NCI-H2107 (cell line): ENCODE measurements around the gene PANX3.
"Not testable (repeated sequence)": the region's sequence is repeated elsewhere in the genome, so short reads cannot be mapped to it uniquely, and the experiment has no call there.

Experiments used
- DNase-seq: peaks from one replicate; lab custom pipeline; 2025; lab: John Stamatoyannopoulos, UW

Gene PANX3, protein sequence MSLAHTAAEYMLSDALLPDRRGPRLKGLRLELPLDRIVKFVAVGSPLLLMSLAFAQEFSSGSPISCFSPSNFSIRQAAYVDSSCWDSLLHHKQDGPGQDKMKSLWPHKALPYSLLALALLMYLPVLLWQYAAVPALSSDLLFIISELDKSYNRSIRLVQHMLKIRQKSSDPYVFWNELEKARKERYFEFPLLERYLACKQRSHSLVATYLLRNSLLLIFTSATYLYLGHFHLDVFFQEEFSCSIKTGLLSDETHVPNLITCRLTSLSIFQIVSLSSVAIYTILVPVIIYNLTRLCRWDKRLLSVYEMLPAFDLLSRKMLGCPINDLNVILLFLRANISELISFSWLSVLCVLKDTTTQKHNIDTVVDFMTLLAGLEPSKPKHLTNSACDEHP

DNA sequence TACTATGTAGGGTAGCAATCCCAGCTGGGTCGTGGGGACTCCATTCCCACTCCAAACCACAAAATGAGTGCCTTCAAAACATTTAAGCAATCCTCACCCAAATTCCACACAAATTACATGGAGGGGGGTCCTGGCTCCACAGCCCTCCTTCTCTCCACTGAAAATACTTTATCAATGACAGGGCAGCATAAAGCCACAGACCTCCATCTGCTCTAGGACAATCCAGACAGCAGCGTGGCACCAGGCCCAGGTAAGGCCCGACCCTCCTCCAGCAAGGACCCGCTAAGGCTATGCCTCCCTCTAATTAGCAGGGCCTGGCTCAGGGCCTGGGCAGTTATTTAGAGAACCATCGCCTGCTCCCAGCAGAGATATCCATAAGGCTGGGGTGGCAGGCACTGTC is at the start of gene PANX3:
TSS of gene PANX3 (plus strand) at position 365 of the 400 bp plus-strand sequence. CDS start 129 bp downstream, outside the sequence.
- no peak for DNase-seq

DNA sequence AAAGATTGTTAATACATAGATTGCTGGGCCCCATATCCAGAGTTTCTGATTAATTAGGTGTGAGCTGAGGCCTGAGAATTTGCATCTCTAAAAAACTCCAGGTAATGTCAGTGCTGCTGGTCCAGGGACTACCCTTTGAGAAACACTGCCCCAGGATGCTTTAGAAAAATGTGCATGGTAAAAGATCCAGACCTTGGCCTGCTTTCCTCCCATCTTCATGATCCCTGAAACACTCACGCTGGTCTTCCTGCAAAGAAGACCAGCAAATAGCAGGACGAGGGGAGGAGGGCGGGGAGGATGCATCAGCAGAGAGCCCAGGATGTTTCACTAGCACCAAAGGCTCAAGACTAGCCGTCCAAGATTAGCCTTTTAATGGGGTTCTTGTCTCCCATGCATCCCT is 41.5 kb upstream of the PANX3 start, which contains the start of gene OR8A1:
TSS of gene OR8A1 (plus strand) at position 301 of the 400 bp plus-strand sequence. CDS start 123 bp downstream, outside the sequence.
- no peak for DNase-seq

DNA sequence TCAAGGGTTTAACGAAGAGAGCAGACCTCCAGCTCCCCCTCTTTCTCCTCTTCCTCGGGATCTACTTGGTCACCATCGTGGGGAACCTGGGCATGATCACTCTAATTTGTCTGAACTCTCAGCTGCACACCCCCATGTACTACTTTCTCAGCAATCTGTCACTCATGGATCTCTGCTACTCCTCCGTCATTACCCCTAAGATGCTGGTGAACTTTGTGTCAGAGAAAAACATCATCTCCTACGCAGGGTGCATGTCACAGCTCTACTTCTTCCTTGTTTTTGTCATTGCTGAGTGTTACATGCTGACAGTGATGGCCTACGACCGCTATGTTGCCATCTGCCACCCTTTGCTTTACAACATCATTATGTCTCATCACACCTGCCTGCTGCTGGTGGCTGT is 41.1 kb upstream of the PANX3 start:
- no peak for DNase-seq

GRCh38 chr11:124577716-124578427 is 33.4 kb upstream of the PANX3 start:
- DNase-seq: no peak

DNA sequence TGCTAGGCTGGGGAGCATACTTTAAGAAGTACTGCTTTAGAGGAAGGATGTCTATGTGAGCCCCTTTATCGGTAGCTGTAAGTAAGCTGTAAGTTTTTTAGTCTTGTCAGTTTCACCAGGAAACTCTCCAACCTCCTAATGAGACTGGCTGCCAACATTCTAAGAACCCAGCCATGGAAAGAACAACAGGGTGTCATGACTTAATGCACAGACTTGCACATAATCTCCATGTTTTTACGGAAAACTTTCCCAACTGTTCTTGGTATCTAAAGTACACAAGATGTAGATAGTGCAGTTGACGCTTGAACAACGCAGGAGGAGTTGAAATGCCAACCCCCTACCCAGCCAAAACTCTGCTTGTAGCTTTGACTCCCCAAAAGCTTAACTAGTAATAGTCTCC is 32.5 kb upstream of the PANX3 start:
- DNase-seq: no peak

DNA sequence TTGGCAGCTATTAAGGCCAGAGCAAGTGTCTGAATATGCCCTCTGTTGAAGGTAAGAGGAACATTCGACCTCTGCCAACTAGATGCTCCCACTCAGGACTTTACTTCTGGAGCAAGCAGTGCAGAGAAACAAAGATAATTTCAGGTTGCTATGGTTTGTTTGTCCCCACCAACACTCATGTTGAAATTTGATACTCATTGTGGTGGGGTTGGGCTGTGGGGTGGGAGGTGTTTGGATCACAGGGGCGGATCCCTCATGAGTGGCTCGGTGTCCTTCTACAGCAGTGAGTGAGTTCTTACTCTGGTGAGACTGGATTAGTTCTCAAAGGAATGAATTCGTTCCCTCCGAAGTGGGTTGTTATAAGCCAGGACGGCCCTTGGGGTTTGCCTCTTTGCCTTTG is 29.4 kb upstream of the PANX3 start:
- DNase-seq: no peak

DNA sequence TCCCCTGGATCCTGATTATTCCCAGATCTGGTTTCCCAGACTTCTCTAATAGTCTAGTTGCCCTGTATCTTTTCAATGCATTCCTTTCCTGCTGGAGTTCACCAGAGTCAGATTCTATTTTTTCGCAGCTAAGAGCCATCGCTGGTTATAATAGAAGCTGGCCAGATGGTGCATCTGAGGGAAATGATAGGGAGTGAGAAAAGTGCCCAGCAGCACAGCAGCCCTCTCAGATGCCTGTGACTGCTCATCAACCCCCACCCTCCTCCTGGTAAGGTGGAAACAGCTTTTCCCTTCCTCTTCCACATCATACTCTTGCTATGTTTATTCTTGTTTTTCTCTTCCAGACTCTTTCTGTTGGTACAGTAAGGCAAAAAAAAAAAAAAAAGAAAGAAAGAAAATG is 28.7 kb upstream of the PANX3 start:
- no peak for DNase-seq

DNA sequence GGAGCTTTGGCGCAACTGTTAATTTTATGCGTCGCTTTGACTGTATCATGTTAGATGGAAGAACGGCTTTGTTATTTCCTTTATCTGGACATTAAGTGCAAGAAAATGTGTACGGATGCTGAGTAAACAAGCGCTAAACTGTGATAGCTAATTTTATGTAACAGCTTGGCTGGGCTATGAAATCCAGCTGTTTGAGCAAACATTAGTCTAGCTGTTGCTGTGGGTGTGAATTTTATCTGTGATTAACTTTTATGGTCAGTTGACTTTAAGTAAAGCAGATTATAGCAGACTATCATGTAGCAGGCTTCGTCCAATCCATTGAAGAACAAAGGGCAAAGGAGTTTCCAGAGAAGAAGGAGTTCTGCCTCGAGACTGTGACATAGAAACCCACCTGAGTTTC is 27.4 kb upstream of the PANX3 start:
- DNase-seq: no peak

- no peak for DNase-seq
Observed at GRCh38 chr11:124584681-124585372, 26.4 kb upstream of the PANX3 start.

DNA sequence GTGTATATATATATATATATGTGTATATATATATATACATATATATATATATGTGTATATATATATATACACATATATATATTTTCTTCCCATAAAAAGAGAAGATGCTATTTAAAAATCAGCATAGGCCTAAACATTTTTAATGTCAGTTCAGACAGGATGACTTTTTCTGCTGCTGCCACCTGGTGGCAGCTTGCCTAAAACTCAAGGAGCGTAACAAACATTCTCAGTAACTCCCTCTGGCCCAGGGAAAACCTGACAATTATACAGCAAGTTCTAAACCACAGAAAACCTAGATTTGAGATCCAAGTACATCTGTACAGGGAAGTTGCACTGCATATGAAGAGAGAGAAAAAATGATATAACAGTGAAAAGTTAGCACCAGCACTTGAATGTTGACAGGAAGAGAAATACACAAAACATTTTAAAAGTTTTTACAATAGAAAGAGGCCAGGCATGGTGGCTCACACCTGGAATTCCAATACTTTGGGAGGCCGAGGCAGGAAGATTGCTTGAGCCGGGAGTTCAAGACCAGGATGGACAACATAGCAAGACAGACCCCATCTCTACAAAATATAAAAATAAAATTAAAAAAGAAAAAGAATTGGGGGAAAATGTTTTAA is 24.9 kb upstream of the PANX3 start:
- DNase-seq: no peak

GRCh38 chr11:124591430-124591829 is 19.8 kb upstream of the PANX3 start:
- no peak for DNase-seq

DNA sequence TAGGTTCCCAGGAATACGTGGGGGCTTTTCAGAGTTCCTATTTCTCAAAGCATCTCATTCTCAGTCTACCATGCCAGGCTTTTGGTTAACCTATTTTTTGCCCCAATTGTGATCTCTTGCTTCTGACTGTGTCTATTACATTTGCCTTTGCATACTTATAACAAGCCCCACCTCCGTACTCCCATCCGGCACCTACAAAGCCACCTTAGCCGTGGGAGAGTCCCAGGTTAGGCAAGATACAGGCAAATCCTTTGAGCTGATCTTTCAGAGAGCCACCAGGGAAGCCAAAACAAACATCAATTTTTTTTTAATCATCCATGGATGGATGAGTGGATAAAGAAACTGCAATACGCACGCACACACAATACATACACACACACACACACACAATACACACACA is 18.6 kb upstream of the PANX3 start:
- no peak for DNase-seq

DNA sequence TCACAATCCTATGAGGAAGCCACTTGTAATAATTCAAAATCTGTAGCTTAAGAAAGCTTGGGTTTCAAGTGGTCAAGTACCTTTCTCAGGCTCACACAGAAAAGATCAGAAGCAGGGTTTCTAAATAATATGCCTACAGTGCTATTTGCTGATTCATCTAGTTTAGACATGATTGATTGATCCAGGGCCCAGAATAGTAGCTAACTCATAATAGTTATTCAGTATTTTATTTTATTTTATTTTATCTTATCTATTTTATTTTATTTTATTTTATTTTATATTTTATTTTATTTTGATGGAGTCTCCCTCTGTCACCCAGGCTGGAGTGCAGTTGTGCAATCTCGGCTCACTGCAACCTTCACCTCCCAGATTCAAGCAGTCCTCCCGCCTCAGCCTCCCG is 15.9 kb upstream of the PANX3 start:
- no peak for DNase-seq

- DNase-seq: no peak
Observed at GRCh38 chr11:124597626-124598025, 13.6 kb upstream of the PANX3 start.

DNA sequence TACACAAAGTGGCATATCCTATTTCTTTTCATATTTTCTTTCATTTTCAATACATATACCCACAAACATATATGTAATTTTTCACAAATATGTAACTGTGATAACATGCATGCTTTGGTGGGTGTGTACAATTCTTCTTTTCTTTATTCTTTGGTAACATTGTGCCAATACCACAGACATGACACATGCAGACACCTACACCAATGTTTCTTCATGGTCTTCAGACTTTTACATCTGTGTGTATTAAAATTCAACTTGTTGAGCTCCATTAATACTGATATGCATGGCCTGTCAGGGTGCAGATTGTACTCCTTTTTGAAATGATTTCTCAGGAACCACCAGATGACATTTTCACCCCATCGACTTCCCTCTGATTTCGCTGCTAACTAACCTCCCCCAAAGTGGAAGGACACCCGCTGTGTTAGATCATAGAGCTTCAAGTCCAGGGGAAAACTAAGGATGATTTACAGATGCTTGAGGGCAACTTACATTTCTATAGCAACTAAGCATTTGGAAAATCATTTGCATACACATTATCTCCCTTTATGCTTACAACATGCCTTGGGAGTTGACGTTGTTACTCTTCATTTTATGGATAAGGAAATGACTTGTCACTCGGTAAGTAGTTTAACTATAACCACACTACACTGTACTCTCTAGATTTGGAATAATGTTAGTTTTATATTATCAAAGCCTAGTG is 10.5 kb upstream of the PANX3 start:
- DNase-seq: no peak

- no peak for DNase-seq
Observed at GRCh38 chr11:124602193-124602592, 9.0 kb upstream of the PANX3 start.

GRCh38 chr11:124602723-124603122 is 8.5 kb upstream of the PANX3 start:
- not testable (repeated sequence) for DNase-seq

GRCh38 chr11:124605719-124606118 is 5.5 kb upstream of the PANX3 start:
- DNase-seq: no peak

GRCh38 chr11:124608147-124608546 is 3.1 kb upstream of the PANX3 start:
- DNase-seq: no peak

- DNase-seq: no peak
Observed at GRCh38 chr11:124610295-124610694, 933 bp upstream of the PANX3 start.

GRCh38 chr11:124612045-124612444 is 817 bp downstream of the PANX3 start:
- DNase-seq: no peak
